B cell (primary cell): Measurements from ENCODE around the gene ZNF302. TPM values are rescaled to one million over a fixed set of nuclear protein-coding genes. Genes with fewer than 3 reads are reported as not detected.

ENCODE experiments used
- ATAC-seq: fragments of 200-7000 bp; cut with Tn5 transposase; one replicate; pipeline ENCODE4 v1.10.0; 2021; ENCODE audit warnings: low read depth, mild to moderate bottlenecking, moderate number of reproducible peaks, moderate library complexity
- CTCF ChIA-PET: fragments of 350-600 bp; sonication (Branson Sonifier 250); formaldehyde crosslinking; loops from one replicate; lab custom pipeline; 2021; ENCODE audit warnings: antibody characterized with exemption, inconsistent platforms; lab: Charles Lee
- POLR2A ChIA-PET: fragments of 350-600 bp; sonication (Branson Sonifier 250); formaldehyde crosslinking; loops from one replicate; lab custom pipeline; 2021; ENCODE audit warnings: antibody characterized with exemption; lab: Charles Lee
- DNase-seq: peaks from one replicate; pipeline ENCODE4 v3.0.0; 2013
- H2AFZ ChIP-seq: 2 replicates; pipeline ENCODE4 v1.6.1; 2012; ENCODE audit warnings: mild to moderate bottlenecking, low read depth, low read length; ENCODE audit not compliant: insufficient read depth, poor library complexity, severe bottlenecking
- H3K27ac ChIP-seq, 2 donors: 1 replicate in 1 of 2; 2 replicates in 1 of 2; pipeline ENCODE4 v1.5.1; 2012 to 2013; ENCODE audit warnings: low read length in 2 of 2, mild to moderate bottlenecking in 2 of 2, moderate library complexity in 1 of 2
- H3K27me3 ChIP-seq, 4 experiments: fragments of 200-600 bp in 1 of 4; sonication (generic) in 1 of 4; replicated peaks in 1 of 4; 1 replicate in 2 of 4; 2 replicates in 2 of 4; pipeline versions ENCODE4 v1.6.1 to v1.7.0; 2013 to 2016; ENCODE audit warnings: low read length in 3 of 4, mild to moderate bottlenecking in 2 of 4, mixed read lengths in 1 of 4, moderate library complexity in 1 of 4; ENCODE audit not compliant: insufficient read depth in 4 of 4, control insufficient read depth in 3 of 4; ENCODE audit errors: control extremely low read depth in 1 of 4
- H3K36me3 ChIP-seq, 2 experiments: replicated peaks in 1 of 2; 1 replicate in 1 of 2; 2 replicates in 1 of 2; pipeline versions ENCODE4 v1.6.1 to v1.7.1; 2013; ENCODE audit warnings: low read length in 1 of 2; ENCODE audit not compliant: insufficient read depth in 2 of 2, control insufficient read depth in 1 of 2; ENCODE audit errors: control extremely low read depth in 1 of 2, extremely low read depth in 1 of 2
- H3K4me1 ChIP-seq, 2 donors: fragments of 200-600 bp in 1 of 2; sonication (generic) in 1 of 2; 1 replicate in 1 of 2; 2 replicates in 1 of 2; pipeline versions ENCODE4 v1.5.1 to v1.6.1; 2013 to 2017; ENCODE audit warnings: low read length in 2 of 2; ENCODE audit not compliant: control insufficient read depth in 2 of 2, insufficient read depth in 2 of 2
- H3K4me2 ChIP-seq: replicated peaks from 2 replicates; pipeline ENCODE3; 2012; ENCODE audit warnings: mild to moderate bottlenecking, low read depth, low read length; ENCODE audit not compliant: poor library complexity, severe bottlenecking
- H3K4me3 ChIP-seq, 5 experiments: fragments of 200-600 bp in 1 of 5; sonication (generic) in 1 of 5; 1 replicate in 3 of 5; 2 replicates in 2 of 5; pipeline versions ENCODE4 v1.5.1 to v1.7.0; 2011 to 2016; ENCODE audit warnings: low read length in 4 of 5, mild to moderate bottlenecking in 4 of 5, low read depth in 2 of 5, control low read depth in 1 of 5, moderate library complexity in 1 of 5; ENCODE audit not compliant: insufficient read depth in 1 of 5; ENCODE audit errors: control extremely low read depth in 1 of 5, extremely low read depth in 1 of 5
- H3K79me2 ChIP-seq: fragments of 200-600 bp; sonication (generic); one replicate; pipeline ENCODE4 v1.6.0; 2016; ENCODE audit warnings: low read length; ENCODE audit not compliant: control insufficient read depth, insufficient read depth
- H3K9ac ChIP-seq: fragments of 200-600 bp; sonication (generic); 2 replicates; pipeline ENCODE4 v1.6.1; 2017; ENCODE audit warnings: mild to moderate bottlenecking, low read length, moderate library complexity
- H3K9me3 ChIP-seq, 3 donors: one replicate each; pipeline versions ENCODE4 v1.6.1 to v1.7.1; 2013; ENCODE audit warnings: low read length in 2 of 3; ENCODE audit not compliant: control insufficient read depth in 2 of 3, insufficient read depth in 1 of 3; ENCODE audit errors: control extremely low read depth in 1 of 3
- H4K20me1 ChIP-seq: 2 replicates; pipeline ENCODE4 v1.6.0; 2012; ENCODE audit warnings: mild to moderate bottlenecking, low read length; ENCODE audit not compliant: insufficient read depth, control insufficient read depth, poor library complexity, severe bottlenecking
- H3K27ac Mint-ChIP-seq: one replicate; pipeline ENCODE4 v1.8.0; 2021; ENCODE audit warnings: mixed read lengths
- H3K27me3 Mint-ChIP-seq: one replicate; pipeline ENCODE4 v1.8.0; 2021; ENCODE audit warnings: mixed read lengths
- H3K4me1 Mint-ChIP-seq: one replicate; pipeline ENCODE4 v1.8.0; 2021; ENCODE audit warnings: mixed read lengths
- H3K4me3 Mint-ChIP-seq: one replicate; pipeline ENCODE4 v1.8.0; 2021; ENCODE audit warnings: mixed read lengths
- H3K9me3 Mint-ChIP-seq: one replicate; pipeline ENCODE4 v1.8.0; 2022; ENCODE audit warnings: mixed read lengths; ENCODE audit not compliant: insufficient read depth
- CTCF ChIP-seq: fragments of 200-600 bp; IDR thresholded peaks from one replicate; pipeline ENCODE4 v1.8.0; 2022; ENCODE audit warnings: antibody characterized with exemption, mild to moderate bottlenecking
- EZH2 ChIP-seq: IDR thresholded peaks from 2 replicates; pipeline ENCODE4 v1.6.1; 2012; ENCODE audit warnings: borderline replicate concordance, low read depth, mild to moderate bottlenecking, moderate library complexity, low read length; ENCODE audit not compliant: insufficient read depth, poor library complexity, severe bottlenecking
- WGBS: methylation state at CpG from one replicate; pipeline ENCODE4 v1.1.5; 2013; ENCODE audit warnings: missing lambda C conversion rate; ENCODE audit not compliant: insufficient coverage; 5-methylcytosine and 5-hydroxymethylcytosine counted together
- intact Hi-C: fragments of 100-400 bp; cut with micrococcal nuclease; formaldehyde crosslinking; loops from one replicate; pipeline ENCODE4 v1.10.0; 2022
- polyA plus RNA-seq: library from polyadenylated mRNA; depleted of rRNA; stranded (reverse); fragments of >200 nt; gene quantifications from 2 replicates; pipeline ENCODE4 v1.2.3, GENCODE V29; 2012
- total RNA-seq, 2 donors: library from RNA; stranded (reverse); fragments of 120-200 nt in 1 of 2; gene quantifications; 1 replicate in 1 of 2; 2 replicates in 1 of 2; pipeline versions ENCODE4 v1.2.3 to v1.2.4, GENCODE V29; 2013 to 2022

ZNF302 gene
- total and polyA plus RNA-seq, 2 donors (not counting 1 experiment from before 2014, with no cell fraction given) = 20.4 to 48.4 TPM

- no peak overlapping the region for H2AFZ ChIP-seq
- no peak overlapping the region for H3K4me3 ChIP-seq
- no peaks in the 10 kb centered on the region for H4K20me1 ChIP-seq
- DNase-seq = no peak
- intact Hi-C loops = no loop called here
- peaks cover 3 to 8% (median 4%) of the 10 kb centered on the region in 3 donors for H3K9me3 ChIP-seq
- H3K27me3 ChIP-seq = peaks cover 0 to 3% (median 0%) of the 10 kb centered on the region in 4 experiments
- WGBS = 56% methylated on average over 2 of the region's 2 CpGs
- Mint-ChIP-seq H3K9me3 (peaks cover 5% of the 10 kb centered on the region), H3K27ac (no peak overlapping the region), H3K4me1 (peaks cover 8% of the 10 kb centered on the region), H3K27me3 (peaks cover 17% of the 10 kb centered on the region), H3K4me3 (no peak overlapping the region)
- H3K4me2 ChIP-seq = no peak overlapping the region
- H3K79me2 ChIP-seq = peaks cover 2% of the 10 kb centered on the region
- H3K4me1 ChIP-seq = no peaks in the 10 kb centered on the region
- CTCF ChIA-PET = interaction anchor here (0.5 kb wide), 1 partner anchor 16 kb away, joined by 3 read pairs; no protein-coding TSS in a partner anchor
- ATAC-seq = no peak
- no peak overlapping the region for H3K9ac ChIP-seq
- POLR2A ChIA-PET = no interaction called here
- H3K27ac ChIP-seq = no peak overlapping the region
- no peak for TF ChIP-seq EZH2
- TF ChIP-seq CTCF = no peak
- no peaks in the 10 kb centered on the region for H3K36me3 ChIP-seq
These were observed 22.7 kb upstream of the ZNF302 start for GRCh38 chr19:34654796-34655195.

GRCh38 chr19:34655651-34656050 lies 21.8 kb upstream of the ZNF302 start:
- no peaks in the 10 kb centered on the region for H3K79me2 ChIP-seq
- TF ChIP-seq EZH2 = no peak
- TF ChIP-seq CTCF = no peak
- Mint-ChIP-seq H3K9me3 (peaks cover 5% of the 10 kb centered on the region), H3K4me3 (no peak overlapping the region), H3K27ac (no peak overlapping the region), H3K4me1 (peaks cover 8% of the 10 kb centered on the region), H3K27me3 (peaks cover 17% of the 10 kb centered on the region)
- intact Hi-C loops = no loop called here
- 78% methylated on average over 1 of the region's 2 CpGs for WGBS
- no peak overlapping the region for H3K4me3 ChIP-seq
- no peaks in the 10 kb centered on the region for H4K20me1 ChIP-seq
- ATAC-seq = no peak
- CTCF ChIA-PET = interaction anchor here (0.9 kb wide), 1 partner anchor 16 kb away, joined by 5 read pairs; no protein-coding TSS in a partner anchor
- H2AFZ ChIP-seq = no peak overlapping the region
- DNase-seq = no peak
- no peak overlapping the region for H3K27ac ChIP-seq
- POLR2A ChIA-PET = no interaction called here
- H3K9ac ChIP-seq = no peak overlapping the region
- peaks cover 0 to 3% (median 0%) of the 10 kb centered on the region in 4 experiments for H3K27me3 ChIP-seq
- H3K36me3 ChIP-seq = no peaks in the 10 kb centered on the region
- H3K9me3 ChIP-seq = peaks cover 3 to 4% (median 3%) of the 10 kb centered on the region in 3 donors
- H3K4me2 ChIP-seq = no peak overlapping the region
- no peaks in the 10 kb centered on the region for H3K4me1 ChIP-seq
